HCT116 (cell line): Measurements from ENCODE around the gene LOXHD1. TPM values are rescaled to one million over a fixed set of nuclear protein-coding genes. Genes with fewer than 3 reads are reported as not detected.

Experiments used
- ATAC-seq: fragments of 200-7000 bp; cut with Tn5 transposase; 2 replicates; pipeline ENCODE4 v1.9.1; 2020; ENCODE audit warnings: mild to moderate bottlenecking, moderate library complexity
- BruUV-seq: library from RNA; stranded (reverse); fragments of 400-500 nt; replicated peaks from 2 replicates; lab custom pipeline; 2021; lab: Mats Ljungman, UMichigan
- CTCF ChIA-PET: fragments of 300-600 bp; sonication (Branson Sonifier 250); formaldehyde crosslinking; loops from one replicate; lab custom pipeline; 2021; ENCODE audit warnings: antibody characterized with exemption; lab: Charles Lee
- POLR2A ChIA-PET: fragments of 300-600, 350-600 bp; sonication (Branson Sonifier 250); formaldehyde crosslinking; loops from one replicate; lab custom pipeline; 2021; ENCODE audit warnings: antibody characterized with exemption; lab: Charles Lee
- RAD21 ChIA-PET, 2 experiments: fragments of 300-600 bp; sonication (Branson Sonifier 250); formaldehyde crosslinking; loops; one replicate each; lab custom pipeline; 2023; ENCODE audit warnings: low total read pairs in 2 of 2; ENCODE audit not compliant: uncharacterized antibody in 2 of 2, unreplicated experiment in 2 of 2, low non-redundant PET in 1 of 2; lab: Charles Lee
- DNase-seq: peaks from one replicate; pipeline ENCODE4 v3.0.0-alpha.2; 2010; ENCODE audit warnings: low read depth, low spot score
- H2AFZ ChIP-seq: fragments of 200-600 bp; shearing (Covaris generic), sonication (generic); 2 replicates; pipeline ENCODE4 v1.6.1; 2017; ENCODE audit warnings: low read depth, mixed run types, mixed read lengths, antibody characterized with exemption, low read length; ENCODE audit not compliant: poor library complexity, severe bottlenecking
- H3K27ac ChIP-seq: 2 replicates; pipeline ENCODE4 v1.5.1; 2012; ENCODE audit warnings: low read depth, low read length
- H3K27me3 ChIP-seq: fragments of 200-600 bp; sonication (generic); 2 replicates; pipeline ENCODE4 v1.6.1; 2016; ENCODE audit warnings: mixed run types, low read length, mixed read lengths; ENCODE audit not compliant: insufficient read depth
- H3K36me3 ChIP-seq, 2 experiments: fragments of 200-500 bp in 1 of 2; fragments of 200-600 bp in 1 of 2; sonication (Bioruptor generic) in 1 of 2; sonication (generic) in 1 of 2; 2 replicates each; pipeline versions ENCODE4 v1.5.1 to v1.6.1; 2014 to 2016; ENCODE audit warnings: low read length in 2 of 2, inconsistent platforms in 1 of 2, mixed read lengths in 1 of 2, mixed run types in 1 of 2; ENCODE audit not compliant: insufficient read depth in 2 of 2, control insufficient read depth in 1 of 2
- H3K4me1 ChIP-seq, 2 experiments: fragments of 200-600 bp in 1 of 2; sonication (generic) in 1 of 2; 2 replicates each; pipeline versions ENCODE4 v1.5.1 to v1.6.1; 2012 to 2017; ENCODE audit warnings: low read length in 2 of 2, inconsistent platforms in 1 of 2, mild to moderate bottlenecking in 1 of 2, mixed read lengths in 1 of 2, mixed run types in 1 of 2, moderate library complexity in 1 of 2; ENCODE audit not compliant: insufficient read depth in 2 of 2, control insufficient read depth in 1 of 2
- H3K4me2 ChIP-seq: fragments of 200-600 bp; sonication (generic); 2 replicates; pipeline ENCODE4 v1.6.1; 2017; ENCODE audit warnings: mixed run types, low read length, mixed read lengths
- H3K4me3 ChIP-seq, 2 experiments: fragments of 200-600 bp in 1 of 2; sonication (generic) in 1 of 2; replicated peaks in 1 of 2; 2 replicates each; pipeline ENCODE4 v1.5.1; 2011 to 2016; ENCODE audit warnings: low read length in 2 of 2, control low read depth in 1 of 2, low read depth in 1 of 2, mild to moderate bottlenecking in 1 of 2, mixed read lengths in 1 of 2, mixed run types in 1 of 2
- H3K79me2 ChIP-seq: fragments of 200-600 bp; sonication (generic); 2 replicates; pipeline ENCODE4 v1.6.1; 2017; ENCODE audit warnings: mild to moderate bottlenecking, mixed run types, low read length, moderate library complexity, mixed read lengths; ENCODE audit not compliant: insufficient read depth
- H3K9ac ChIP-seq: fragments of 200-600 bp; sonication (generic); 2 replicates; pipeline ENCODE4 v1.6.1; 2016; ENCODE audit warnings: low read length, mixed read lengths
- H3K9me2 ChIP-seq: fragments of 200-600 bp; sonication (generic), shearing (Covaris generic); 2 replicates; pipeline ENCODE4 v1.6.1; 2017; ENCODE audit warnings: mixed run types, mild to moderate bottlenecking, moderate library complexity; ENCODE audit not compliant: insufficient read depth
- H3K9me3 ChIP-seq, 2 experiments: fragments of 200-500 bp in 1 of 2; fragments of 200-600 bp in 1 of 2; sonication (Bioruptor generic) in 1 of 2; sonication (generic) in 1 of 2; 2 replicates each; pipeline ENCODE4 v1.6.1; 2014 to 2017; ENCODE audit warnings: low read length in 2 of 2, mixed read lengths in 2 of 2, inconsistent platforms in 1 of 2, low read depth in 1 of 2, mild to moderate bottlenecking in 1 of 2, mixed run types in 1 of 2, moderate library complexity in 1 of 2; ENCODE audit not compliant: control insufficient read depth in 1 of 2, insufficient read depth in 1 of 2
- H4K20me1 ChIP-seq: fragments of 200-600 bp; sonication (generic), shearing (Covaris generic); 2 replicates; pipeline ENCODE4 v1.6.1; 2017; ENCODE audit warnings: mixed run types, mild to moderate bottlenecking, moderate library complexity; ENCODE audit not compliant: insufficient read depth
- CEBPB ChIP-seq: IDR thresholded peaks from 2 replicates; pipeline ENCODE4 v1.6.1; 2012; ENCODE audit warnings: low read depth
- CTCF ChIP-seq, 3 experiments: fragments of 200-600 bp in 1 of 3; sonication (generic) in 1 of 3; IDR thresholded peaks in 2 of 3; conservative IDR thresholded peaks in 1 of 3; 2 replicates each; pipeline ENCODE4 v1.5.1; 2012 to 2017; ENCODE audit warnings: low read depth in 2 of 3, low read length in 2 of 3, antibody characterized with exemption in 1 of 3, borderline replicate concordance in 1 of 3, control low read depth in 1 of 3, mild to moderate bottlenecking in 1 of 3, mixed read lengths in 1 of 3, mixed run types in 1 of 3, moderate library complexity in 1 of 3; ENCODE audit not compliant: insufficient read depth in 1 of 3
- ELF1 ChIP-seq: IDR thresholded peaks from 2 replicates; pipeline ENCODE4 v1.6.1; 2012; ENCODE audit warnings: low read depth, borderline replicate concordance
- EZH2 ChIP-seq: fragments of 200-600 bp; sonication (generic); IDR thresholded peaks from 2 replicates; pipeline ENCODE4 v1.6.1; 2017; ENCODE audit warnings: antibody characterized with exemption, mixed run types
- FOSL1 ChIP-seq: IDR thresholded peaks from 2 replicates; pipeline ENCODE4 v1.6.1; 2012; ENCODE audit warnings: low read depth
- JUND ChIP-seq: IDR thresholded peaks from 2 replicates; pipeline ENCODE4 v1.6.1; 2012
- POLR2A ChIP-seq: IDR thresholded peaks from 2 replicates; pipeline ENCODE4 v1.7.0; 2011; ENCODE audit warnings: borderline replicate concordance; ENCODE audit not compliant: insufficient read depth, insufficient read length; ENCODE audit errors: extremely low read depth
- POLR2AphosphoS5 ChIP-seq: IDR thresholded peaks from 2 replicates; pipeline ENCODE4 v1.6.1; 2011; ENCODE audit warnings: mild to moderate bottlenecking, low read depth, low read length, moderate library complexity
- REST ChIP-seq: IDR thresholded peaks from 2 replicates; pipeline ENCODE4 v1.6.1; 2012; ENCODE audit warnings: low read depth
- SRF ChIP-seq: IDR thresholded peaks from 2 replicates; pipeline ENCODE4 v1.6.1; 2012; ENCODE audit warnings: low read depth
- TCF7L2 ChIP-seq: IDR thresholded peaks from 2 replicates; pipeline ENCODE4 v1.7.0; 2011; ENCODE audit warnings: borderline replicate concordance, inconsistent platforms; ENCODE audit not compliant: insufficient read depth, insufficient read length; ENCODE audit errors: extremely low read depth
- ZBTB33 ChIP-seq: IDR thresholded peaks from 2 replicates; pipeline ENCODE4 v1.6.1; 2011; ENCODE audit warnings: mild to moderate bottlenecking, low read length, moderate library complexity; ENCODE audit not compliant: insufficient replicate concordance; ENCODE audit errors: extremely low read depth
- ZNF274 ChIP-seq: fragments of 200-500 bp; sonication (Bioruptor generic); IDR thresholded peaks from 2 replicates; pipeline ENCODE4 v1.6.1; 2014; ENCODE audit warnings: mild to moderate bottlenecking, low read depth, low read length, inconsistent platforms
- intact Hi-C: fragments of 100-400 bp; cut with micrococcal nuclease; formaldehyde crosslinking; loops from 2 replicates; pipeline ENCODE4 v1.10.0; 2022
- total RNA-seq: library from RNA; stranded (reverse); gene quantifications from one replicate; pipeline ENCODE4 v1.2.1, GENCODE V29; 2021; ENCODE audit not compliant: unreplicated experiment
- TF ChIP-seq, protein P1 (sequence below): IDR thresholded peaks from 2 replicates; pipeline ENCODE4 v1.6.1; 2012

Gene LOXHD1
- total RNA-seq, 1 experiment from 2014 or later = not detected

DNA sequence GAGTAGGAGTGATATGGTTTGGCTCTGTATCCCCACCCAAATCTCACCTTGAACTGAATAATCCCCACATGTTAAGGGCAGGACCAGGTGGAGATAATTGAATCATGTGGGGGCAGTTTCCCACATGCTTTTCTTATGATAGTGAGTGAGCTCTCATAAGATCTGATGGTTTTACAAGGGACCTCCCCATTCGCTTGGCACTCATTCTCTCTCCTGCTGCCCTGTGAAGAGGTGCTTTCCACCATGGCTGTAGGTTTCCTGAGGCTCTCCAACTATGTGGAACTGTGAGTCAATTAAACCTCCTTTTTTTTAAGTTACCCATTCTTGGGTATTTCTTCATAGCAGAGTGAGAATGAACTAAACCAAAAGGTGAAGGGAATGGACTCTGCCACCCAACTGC is 207.5 kb downstream of the LOXHD1 start:
- RAD21 ChIA-PET = no interaction called here
- H3K4me2 ChIP-seq = no peak overlapping the region
- TF ChIP-seq SRF = no peak
- no peak for TF ChIP-seq CTCF (IDR thresholded peaks at IDR 0.05 in 2 of 3, conservative IDR thresholded peaks at IDR 0.05 in 1 of 3; ENCODE audit: borderline replicate concordance in 1 of 3, insufficient read depth in 1 of 3, low read depth in 2 of 3, low read length in 2 of 3)
- no peak for TF ChIP-seq ZNF274
- no peak for TF ChIP-seq ZBTB33
- no peak for TF ChIP-seq POLR2AphosphoS5
- TF ChIP-seq, protein P1, sequence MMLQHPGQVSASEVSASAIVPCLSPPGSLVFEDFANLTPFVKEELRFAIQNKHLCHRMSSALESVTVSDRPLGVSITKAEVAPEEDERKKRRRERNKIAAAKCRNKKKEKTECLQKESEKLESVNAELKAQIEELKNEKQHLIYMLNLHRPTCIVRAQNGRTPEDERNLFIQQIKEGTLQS = no peak
- no peak for TF ChIP-seq EZH2
- TF ChIP-seq FOSL1 = no peak
- no peak for TF ChIP-seq REST
- no peak for TF ChIP-seq JUND
- no peak for TF ChIP-seq CEBPB
- TF ChIP-seq TCF7L2 = no peak
- TF ChIP-seq ELF1 = no peak
- TF ChIP-seq POLR2A = no peak
- TF ChIP-seq, all 23 proteins: peak for 0
- intact Hi-C loops = no loop called here
- Histone ChIP-seq H3K9ac (no peak overlapping the region), H3K9me2 (no peaks in the 10 kb centered on the region), H2AFZ (no peak overlapping the region), H3K27me3 (no peaks in the 10 kb centered on the region), H3K4me1 (peaks cover 0 to 17% of the 10 kb centered on the region in 2 experiments; a peak in 2 of 4 replicates), H3K9me3 (no peaks in the 10 kb centered on the region), H3K36me3 (no peaks in the 10 kb centered on the region), H3K79me2 (no peaks in the 10 kb centered on the region), H3K27ac (no peak overlapping the region), H3K4me3 (no peak overlapping the region), H4K20me1 (no peaks in the 10 kb centered on the region)
- no TSS peak for BruUV-seq
- ATAC-seq (no peak), DNase-seq (no peak)
- ChIA-PET POLR2A (no interaction called here), CTCF (interaction anchor here (0.6 to 1.6 kb wide), 2 partner anchors 12 to 168 kb away, joined by 3 read pairs; no protein-coding TSS in a partner anchor)
